Cardiac muscle cell (in vitro differentiated cells and primary cell): ENCODE measurements around the gene EIF3J. TPM values are rescaled to one million over a fixed set of nuclear protein-coding genes. Genes with fewer than 3 reads are reported as not detected.
"Not testable (repeated sequence)": the region's sequence is repeated elsewhere in the genome, so short reads cannot be mapped to it uniquely, and the experiment has no call there.

Source experiments
- DNase-seq, 2 donors: peaks; one replicate each; pipeline versions ENCODE4 v3.0.0 to v3.0.0-alpha.2; 2010 to 2017; ENCODE audit warnings: low read depth in 1 of 2, low spot score in 1 of 2
- H3K27ac ChIP-seq: fragments of 200-600 bp; sonication (generic); 2 replicates; pipeline ENCODE4 v1.5.1; 2016
- H3K27me3 ChIP-seq: fragments of 200-600 bp; sonication (generic); 2 replicates; pipeline ENCODE4 v1.6.0; 2016; ENCODE audit warnings: control low read depth
- H3K36me3 ChIP-seq: fragments of 200-600 bp; sonication (generic); 2 replicates; pipeline ENCODE4 v1.5.1; 2016; ENCODE audit warnings: control low read depth
- H3K4me1 ChIP-seq: fragments of 200-600 bp; sonication (generic); 2 replicates; pipeline ENCODE4 v1.8.1; 2017; ENCODE audit warnings: low read depth, mild to moderate bottlenecking, mixed run types
- H3K4me3 ChIP-seq: fragments of 200-600 bp; sonication (generic); 2 replicates; pipeline ENCODE4 v1.5.1; 2016; ENCODE audit warnings: mild to moderate bottlenecking
- H3K9me3 ChIP-seq: fragments of 200-600 bp; sonication (generic); 2 replicates; pipeline ENCODE4 v1.5.1; 2017; ENCODE audit warnings: low read depth, mild to moderate bottlenecking, control low read depth
- polyA plus RNA-seq: library from polyadenylated mRNA; unstranded; fragments of >200 nt; fragmentation: Nextera tagmentation; extraction: Ambion mirVana; gene quantifications from 2 replicates; pipeline ENCODE4 v1.2.1, GENCODE V29; 2016
- total RNA-seq: library from RNA; depleted of rRNA; stranded (reverse); fragments of >200 nt; gene quantifications from 2 replicates; pipeline ENCODE4 v1.2.3, GENCODE V29; 2016
- TF ChIP-seq, protein P1 (sequence below): IDR thresholded peaks from 2 replicates; pipeline ENCODE4 v1.5.1; 2012; ENCODE audit warnings: low read depth, mild to moderate bottlenecking, low read length

Gene EIF3J
- total and polyA plus RNA-seq, 2 experiments from 2014 or later, result 29.7 to 55.7 TPM

GRCh38 chr15:44554934-44555723, 18.2 kb downstream of the EIF3J start:
- peak in 1 of 2 donors; percentile 13 for DNase-seq
- H3K27me3 ChIP-seq, result no peaks in the 10 kb centered on the region
- H3K4me1 ChIP-seq, result peaks cover 12% of the 10 kb centered on the region
- H3K27ac ChIP-seq, result peak overlapping the region; percentile 78
- no peaks in the 10 kb centered on the region for H3K9me3 ChIP-seq
- H3K36me3 ChIP-seq, result peaks cover 39% of the 10 kb centered on the region
- H3K4me3 ChIP-seq, result no peak overlapping the region
- TF ChIP-seq, protein P1, sequence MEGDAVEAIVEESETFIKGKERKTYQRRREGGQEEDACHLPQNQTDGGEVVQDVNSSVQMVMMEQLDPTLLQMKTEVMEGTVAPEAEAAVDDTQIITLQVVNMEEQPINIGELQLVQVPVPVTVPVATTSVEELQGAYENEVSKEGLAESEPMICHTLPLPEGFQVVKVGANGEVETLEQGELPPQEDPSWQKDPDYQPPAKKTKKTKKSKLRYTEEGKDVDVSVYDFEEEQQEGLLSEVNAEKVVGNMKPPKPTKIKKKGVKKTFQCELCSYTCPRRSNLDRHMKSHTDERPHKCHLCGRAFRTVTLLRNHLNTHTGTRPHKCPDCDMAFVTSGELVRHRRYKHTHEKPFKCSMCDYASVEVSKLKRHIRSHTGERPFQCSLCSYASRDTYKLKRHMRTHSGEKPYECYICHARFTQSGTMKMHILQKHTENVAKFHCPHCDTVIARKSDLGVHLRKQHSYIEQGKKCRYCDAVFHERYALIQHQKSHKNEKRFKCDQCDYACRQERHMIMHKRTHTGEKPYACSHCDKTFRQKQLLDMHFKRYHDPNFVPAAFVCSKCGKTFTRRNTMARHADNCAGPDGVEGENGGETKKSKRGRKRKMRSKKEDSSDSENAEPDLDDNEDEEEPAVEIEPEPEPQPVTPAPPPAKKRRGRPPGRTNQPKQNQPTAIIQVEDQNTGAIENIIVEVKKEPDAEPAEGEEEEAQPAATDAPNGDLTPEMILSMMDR, result no peak

DNA sequence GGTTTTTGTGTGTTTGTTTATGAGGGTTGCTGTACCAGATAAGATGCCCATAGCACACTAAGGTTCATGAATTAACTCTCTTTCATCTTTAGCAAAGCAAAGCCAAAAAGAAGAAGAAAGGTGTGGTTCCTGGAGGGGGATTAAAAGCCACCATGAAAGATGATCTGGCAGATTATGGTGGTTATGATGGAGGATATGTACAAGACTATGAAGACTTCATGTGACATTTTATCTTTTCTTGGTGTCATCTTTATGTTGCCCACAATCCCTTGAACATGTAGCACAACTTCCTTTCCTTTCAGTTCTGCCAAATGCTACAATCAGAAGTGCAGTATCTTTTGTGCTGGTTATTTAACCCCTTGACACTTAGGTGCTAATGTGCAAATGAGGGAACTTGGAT, 24.0 kb downstream of the EIF3J start:
- H3K9me3 ChIP-seq, H3K27me3 ChIP-seq, DNase-seq, H3K4me3 ChIP-seq, H3K4me1 ChIP-seq: not testable (repeated sequence)
- peak overlapping the region; percentile 36 for H3K27ac ChIP-seq
- peaks cover 80% of the 10 kb centered on the region for H3K36me3 ChIP-seq

GRCh38 chr15:44565387-44566154, 28.6 kb downstream of the EIF3J start:
- Histone ChIP-seq H3K4me3 (no peak overlapping the region), H3K36me3 (peaks cover 53% of the 10 kb centered on the region), H3K27me3 (no peaks in the 10 kb centered on the region), H3K9me3 (peaks cover 4% of the 10 kb centered on the region), H3K27ac (no peak overlapping the region), H3K4me1 (no peaks in the 10 kb centered on the region)
- DNase-seq, result no peak
- TF ChIP-seq, protein P1, result no peak

DNA sequence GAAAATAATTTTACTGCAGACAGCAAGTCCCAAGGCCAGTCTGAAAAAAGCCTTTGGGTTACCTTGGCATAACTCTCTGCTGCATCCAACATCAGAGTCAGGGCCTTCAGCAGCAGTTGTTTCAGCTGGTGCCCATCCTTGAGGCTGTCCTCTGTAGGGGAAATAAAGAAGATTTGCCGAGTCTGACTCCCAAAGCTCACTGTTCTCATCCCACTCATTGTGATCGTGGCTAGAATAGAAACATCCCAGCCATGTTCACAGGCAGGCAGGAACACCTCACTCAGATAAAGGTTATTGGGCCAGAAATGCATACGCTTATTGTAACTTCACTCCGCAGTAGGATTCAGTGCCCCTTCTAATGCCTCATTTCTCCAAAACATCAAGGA, 29.2 kb downstream of the EIF3J start:
- Histone ChIP-seq H3K4me1 (no peaks in the 10 kb centered on the region), H3K36me3 (peaks cover 47% of the 10 kb centered on the region), H3K9me3 (peaks cover 4% of the 10 kb centered on the region), H3K27ac (no peak overlapping the region), H3K4me3 (no peak overlapping the region), H3K27me3 (no peaks in the 10 kb centered on the region)
- TF ChIP-seq, protein P1, result no peak
- DNase-seq, result no peak

DNA sequence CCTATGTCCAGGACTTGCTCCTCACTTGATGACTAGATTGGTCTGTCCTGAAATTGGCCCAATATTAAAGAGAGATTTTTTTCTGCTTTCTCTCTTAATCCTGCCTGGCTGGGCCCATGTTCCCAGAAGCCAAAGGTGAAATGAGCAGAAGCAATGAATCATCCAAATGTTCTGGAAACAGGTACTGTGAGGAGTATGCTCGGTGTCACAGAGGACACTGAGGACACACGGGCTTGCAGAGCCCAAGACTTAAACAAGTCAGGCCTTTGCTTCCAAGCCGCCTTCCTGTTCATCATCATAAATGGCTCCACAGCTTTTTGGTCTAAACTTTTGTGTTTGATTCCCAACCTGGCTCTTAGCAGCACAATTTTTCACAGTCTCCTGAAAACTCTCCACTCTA, 31.4 kb downstream of the EIF3J start:
- no peaks in the 10 kb centered on the region for H3K27me3 ChIP-seq
- peaks cover 4% of the 10 kb centered on the region for H3K9me3 ChIP-seq
- TF ChIP-seq, protein P1, result no peak
- no peak for DNase-seq
- H3K36me3 ChIP-seq, result peaks cover 36% of the 10 kb centered on the region
- H3K27ac ChIP-seq, result peak overlapping the region; percentile 48
- no peak overlapping the region for H3K4me3 ChIP-seq
- no peaks in the 10 kb centered on the region for H3K4me1 ChIP-seq

GRCh38 chr15:44569316-44569715, 32.4 kb downstream of the EIF3J start:
- TF ChIP-seq, protein P1, result no peak
- H3K36me3 ChIP-seq, result peaks cover 31% of the 10 kb centered on the region
- no peak overlapping the region for H3K27ac ChIP-seq
- no peaks in the 10 kb centered on the region for H3K27me3 ChIP-seq
- DNase-seq, result no peak
- no peak overlapping the region for H3K4me3 ChIP-seq
- peaks cover 4% of the 10 kb centered on the region for H3K9me3 ChIP-seq
- no peaks in the 10 kb centered on the region for H3K4me1 ChIP-seq
